Thyroid gland (tissue), 4 donors: ENCODE results near the gene WLS.

Source experiments
- CTCF ChIP-seq, 6 experiments: fragments of 200-600 bp in 3 of 6; fragments of 450-650 bp in 3 of 6; sonication (generic) in 3 of 6; IDR thresholded peaks; one replicate each; pipeline ENCODE4 v1.5.1; 2016 to 2019; ENCODE audit warnings: antibody characterized with exemption in 6 of 6, mild to moderate bottlenecking in 2 of 6, inconsistent platforms in 1 of 6, moderate library complexity in 1 of 6
- POLR2A ChIP-seq, 2 donors: fragments of 450-650 bp; IDR thresholded peaks; one replicate each; pipeline ENCODE4 v1.6.1; 2017; ENCODE audit warnings: antibody characterized with exemption in 2 of 2, mild to moderate bottlenecking in 2 of 2, moderate library complexity in 1 of 2

- no peak for TF ChIP-seq POLR2A (IDR thresholded peaks at IDR 0.05)
- TF ChIP-seq CTCF (IDR thresholded peaks at IDR 0.05), result no peak
These were observed 2.5 kb downstream of the WLS start for GRCh38 chr1:68229650-68230483.
